HG03060 (cell line): ENCODE results near the gene IQSEC1.

ENCODE experiments used
- ATAC-seq: cut with Tn5 transposase; IDR thresholded peaks from one replicate; pipeline ENCODE4 v1.9.1; 2021; ENCODE audit warnings: low read depth, moderate number of reproducible peaks; ENCODE audit not compliant: unreplicated experiment

Gene IQSEC1

GRCh38 chr3:12902181-12902999 is 170.8 kb downstream of the IQSEC1 start:
- no peak for ATAC-seq

- no peak for ATAC-seq
Measured at GRCh38 chr3:12901623-12902045, 171.6 kb downstream of the IQSEC1 start.

GRCh38 chr3:12900885-12901411 is 172.3 kb downstream of the IQSEC1 start:
- no peak for ATAC-seq

GRCh38 chr3:12898965-12899755 is 174.1 kb downstream of the IQSEC1 start:
- ATAC-seq, result no peak

GRCh38 chr3:12898290-12898964 is 174.8 kb downstream of the IQSEC1 start:
- ATAC-seq, result no peak

DNA sequence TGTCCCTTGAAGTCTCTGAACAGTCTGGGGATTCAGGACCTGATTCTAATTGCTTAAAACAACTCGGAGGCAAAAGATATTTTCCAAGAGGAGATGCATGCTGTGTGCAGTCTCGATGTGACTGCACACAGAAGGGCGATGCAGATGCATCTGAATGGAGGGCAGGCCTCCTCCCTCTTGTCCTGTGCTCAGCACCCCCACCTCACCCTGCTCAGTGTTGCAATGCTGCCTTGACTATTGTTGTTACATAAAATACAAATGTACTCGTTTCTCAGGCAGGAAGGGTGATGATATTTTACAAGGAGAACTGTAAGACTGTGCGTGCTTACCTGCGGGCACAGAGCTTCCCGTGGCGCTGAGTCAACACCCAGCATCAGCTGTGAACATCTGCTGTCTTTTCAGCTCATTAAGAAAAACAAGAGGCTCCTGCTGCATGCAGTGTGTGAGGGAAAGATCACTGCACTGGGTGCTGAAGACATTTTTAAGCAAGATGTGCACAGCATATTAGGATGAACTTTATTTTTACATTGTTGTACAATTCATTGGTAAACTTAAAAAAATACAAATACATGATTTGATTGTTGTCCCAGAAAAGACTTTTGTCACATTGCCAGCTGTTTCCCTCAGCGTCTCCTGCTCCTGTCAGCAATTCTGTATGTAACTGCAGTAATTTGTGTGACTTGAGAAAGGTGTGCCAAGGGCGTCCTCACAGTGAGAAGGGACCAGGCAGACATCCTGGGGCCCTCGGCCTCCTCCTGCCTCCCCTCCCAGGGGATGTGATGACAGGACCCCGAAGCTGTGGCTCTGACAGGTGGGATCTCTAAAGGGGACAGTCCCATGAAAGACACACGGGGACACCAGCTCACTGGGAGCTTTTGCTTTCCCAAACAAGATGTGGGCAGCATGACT is 175.6 kb downstream of the IQSEC1 start:
- ATAC-seq, result no peak

GRCh38 chr3:12896063-12896985 is 176.9 kb downstream of the IQSEC1 start:
- ATAC-seq, result no peak

GRCh38 chr3:12895391-12896062 is 177.7 kb downstream of the IQSEC1 start:
- no peak for ATAC-seq

- ATAC-seq, result no peak
Measured at GRCh38 chr3:12894629-12895028, 178.6 kb downstream of the IQSEC1 start.

DNA sequence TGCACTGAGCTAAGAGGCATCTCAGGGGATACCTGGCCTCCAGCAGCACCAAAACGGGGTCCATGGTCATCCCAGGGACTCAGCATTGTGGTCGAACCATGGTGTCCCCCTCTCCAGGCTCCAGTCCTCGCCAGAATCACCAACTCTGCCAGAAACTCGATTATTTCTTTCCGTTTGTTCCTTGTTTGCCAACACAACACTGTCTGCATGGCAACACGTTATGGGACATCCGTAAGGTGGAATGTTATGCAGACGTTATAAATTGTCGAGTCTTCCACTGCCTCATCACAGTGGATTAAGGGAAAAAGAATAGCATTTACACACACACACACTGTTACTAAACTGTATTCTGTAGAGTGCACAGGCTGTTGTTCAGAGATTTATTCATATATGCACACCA is 179.4 kb downstream of the IQSEC1 start:
- no peak for ATAC-seq

- no peak for ATAC-seq
Measured at GRCh38 chr3:12893247-12893646, 180.0 kb downstream of the IQSEC1 start.

DNA sequence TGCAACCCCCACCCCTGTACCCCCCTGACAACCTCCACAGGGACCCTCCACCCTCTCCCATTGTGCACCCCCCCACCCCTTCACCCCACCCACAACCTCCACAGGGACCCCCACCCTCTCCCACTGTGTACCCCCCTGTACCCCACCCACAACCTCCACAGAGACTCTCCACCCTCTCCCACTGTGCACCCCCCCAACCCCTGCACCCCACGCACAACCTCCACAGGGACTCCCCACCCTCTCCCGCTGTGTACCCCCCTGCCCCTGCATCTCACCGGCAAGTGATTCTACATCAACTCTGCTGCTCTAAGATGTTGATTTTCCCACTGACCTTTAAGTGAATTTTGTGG is 180.4 kb downstream of the IQSEC1 start:
- no peak for ATAC-seq

DNA sequence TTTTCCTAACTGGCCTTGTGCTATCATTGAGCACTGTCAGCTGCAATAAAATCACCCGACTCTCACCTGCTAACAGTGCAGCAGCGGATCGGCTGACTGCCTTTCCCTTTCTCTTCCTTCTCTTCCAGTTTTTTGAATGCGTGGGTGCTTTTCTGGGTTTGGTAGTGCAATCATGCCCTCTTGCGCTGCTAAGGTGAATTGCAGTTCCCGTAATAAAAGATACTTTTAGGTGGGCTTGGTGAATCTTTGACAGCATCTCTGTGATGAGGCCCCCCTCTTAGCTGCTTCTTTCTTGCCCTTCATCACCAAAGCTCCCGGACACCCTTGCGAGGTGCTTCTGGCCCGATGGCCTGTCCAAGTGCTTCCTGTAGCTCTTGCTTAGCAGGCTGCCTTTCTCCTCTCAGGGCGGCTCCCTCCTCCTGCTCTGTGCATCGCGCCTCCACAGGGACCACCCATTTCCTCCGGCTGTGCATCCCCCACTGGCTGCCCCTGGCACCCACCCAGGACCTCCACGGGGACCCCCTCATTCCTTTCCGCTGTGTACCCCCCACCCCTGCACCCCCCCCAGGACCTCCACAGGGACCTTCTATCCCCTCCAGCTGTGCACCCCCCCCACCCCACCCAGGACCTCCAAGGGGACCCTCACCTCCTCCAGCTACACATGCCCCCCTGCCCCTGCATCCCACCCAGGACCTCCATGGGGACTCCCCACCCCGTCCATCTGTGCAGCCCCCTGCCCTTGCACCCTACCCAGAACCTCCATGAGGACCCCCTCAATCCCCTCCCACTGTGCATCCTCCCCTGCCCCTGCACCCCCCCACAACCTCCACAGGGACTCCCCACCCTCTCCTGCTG is 181.0 kb downstream of the IQSEC1 start:
- ATAC-seq, result no peak

GRCh38 chr3:12891391-12891984 is 181.7 kb downstream of the IQSEC1 start:
- no peak for ATAC-seq

GRCh38 chr3:12890610-12891390 is 182.4 kb downstream of the IQSEC1 start:
- no peak for ATAC-seq

DNA sequence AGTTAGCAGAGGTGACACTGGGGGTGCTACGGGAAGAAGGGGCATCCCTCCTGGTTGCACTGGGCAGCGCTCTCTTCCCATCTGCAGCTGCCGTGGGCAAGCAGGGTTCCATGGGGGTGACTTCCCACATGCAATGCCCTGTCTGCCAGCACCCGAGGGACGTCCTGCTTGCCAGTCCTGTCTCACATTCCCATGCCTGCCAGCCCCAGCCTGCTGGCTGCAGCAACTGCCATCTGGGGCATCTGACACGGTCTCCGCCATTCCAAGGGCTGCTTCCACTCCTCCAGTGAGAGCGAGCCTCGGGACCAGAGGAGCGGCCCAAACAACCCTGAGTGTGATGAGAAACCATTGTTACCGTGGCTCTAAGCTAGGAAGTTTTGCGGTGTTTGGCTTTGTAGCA is 186.5 kb downstream of the IQSEC1 start:
- no peak for ATAC-seq
